Natural killer cell (primary cell): Measurements from ENCODE around the gene ZBTB46. TPM values are rescaled to one million over a fixed set of nuclear protein-coding genes. Genes with fewer than 3 reads are reported as not detected.

ENCODE experiments used
- ATAC-seq, 3 donors: fragments of 150-1000 bp in 2 of 3; fragments of 200-7000 bp in 1 of 3; cut with Tn5 transposase; 1 replicate in 1 of 3; 2 replicates in 2 of 3; pipeline ENCODE4 v1.10.0; 2021; ENCODE audit warnings: mild to moderate bottlenecking in 2 of 3, moderate library complexity in 2 of 3
- DNase-seq, 2 donors: peaks; one replicate each; pipeline versions ENCODE4 v3.0.0 to v3.0.0-alpha.2; 2013 to 2021; ENCODE audit warnings: mixed read lengths in 1 of 2
- H3K27ac ChIP-seq: one replicate; pipeline ENCODE4 v1.5.1; 2013; ENCODE audit warnings: mild to moderate bottlenecking, low read length
- H3K27me3 ChIP-seq: one replicate; pipeline ENCODE4 v1.6.1; 2013; ENCODE audit warnings: low read length; ENCODE audit not compliant: control insufficient read depth, insufficient read depth
- H3K36me3 ChIP-seq: one replicate; pipeline ENCODE4 v1.6.1; 2013; ENCODE audit warnings: low read length; ENCODE audit not compliant: control insufficient read depth, insufficient read depth
- H3K4me1 ChIP-seq: one replicate; pipeline ENCODE4 v1.6.1; 2013; ENCODE audit warnings: low read length; ENCODE audit not compliant: control insufficient read depth, insufficient read depth
- H3K4me3 ChIP-seq: one replicate; pipeline ENCODE4 v1.5.1; 2013; ENCODE audit warnings: low read length
- H3K9me3 ChIP-seq: one replicate; pipeline ENCODE4 v1.6.1; 2013; ENCODE audit warnings: low read length; ENCODE audit not compliant: control insufficient read depth, insufficient read depth
- H3K27ac Mint-ChIP-seq, 2 donors: one replicate each; pipeline ENCODE4 v1.8.0; 2022; ENCODE audit warnings: mild to moderate bottlenecking in 2 of 2, mixed read lengths in 2 of 2, moderate library complexity in 1 of 2
- H3K27me3 Mint-ChIP-seq, 2 donors: one replicate each; pipeline ENCODE4 v1.8.0; 2022; ENCODE audit warnings: low read depth in 2 of 2, mixed read lengths in 2 of 2
- H3K36me3 Mint-ChIP-seq: one replicate; pipeline ENCODE4 v1.8.0; 2022; ENCODE audit warnings: mixed read lengths
- H3K4me1 Mint-ChIP-seq, 2 donors: one replicate each; pipeline ENCODE4 v1.8.0; 2022; ENCODE audit warnings: mixed read lengths in 2 of 2
- H3K4me3 Mint-ChIP-seq: one replicate; pipeline ENCODE4 v1.8.0; 2022; ENCODE audit warnings: mild to moderate bottlenecking, moderate library complexity, mixed read lengths
- H3K9me3 Mint-ChIP-seq, 2 donors: one replicate each; pipeline ENCODE4 v1.8.0; 2022; ENCODE audit warnings: mixed read lengths in 2 of 2
- WGBS: methylation state at CpG from one replicate; pipeline ENCODE4 v1.1.7; 2013; ENCODE audit warnings: missing lambda C conversion rate; ENCODE audit not compliant: insufficient coverage; 5-methylcytosine and 5-hydroxymethylcytosine counted together
- intact Hi-C: fragments of 100-400 bp; cut with micrococcal nuclease; formaldehyde crosslinking; loops from one replicate; pipeline ENCODE4 v1.14.2; 2022
- total RNA-seq, 4 donors: library from RNA; stranded (reverse); fragments of 120-200 nt in 1 of 4; gene quantifications; one replicate each; pipeline versions ENCODE4 v1.2.3 to v1.2.4, GENCODE V29; 2013 to 2022
- TF ChIP-seq, protein P1 (sequence below): fragments of 200-600 bp; IDR thresholded peaks from one replicate; pipeline ENCODE4 v1.8.0; 2022; ENCODE audit warnings: antibody characterized with exemption

The ZBTB46 gene
- total RNA-seq, 3 donors from 2014 or later (not counting 1 experiment from before 2014, with no cell fraction given), result 1.1 TPM

DNA sequence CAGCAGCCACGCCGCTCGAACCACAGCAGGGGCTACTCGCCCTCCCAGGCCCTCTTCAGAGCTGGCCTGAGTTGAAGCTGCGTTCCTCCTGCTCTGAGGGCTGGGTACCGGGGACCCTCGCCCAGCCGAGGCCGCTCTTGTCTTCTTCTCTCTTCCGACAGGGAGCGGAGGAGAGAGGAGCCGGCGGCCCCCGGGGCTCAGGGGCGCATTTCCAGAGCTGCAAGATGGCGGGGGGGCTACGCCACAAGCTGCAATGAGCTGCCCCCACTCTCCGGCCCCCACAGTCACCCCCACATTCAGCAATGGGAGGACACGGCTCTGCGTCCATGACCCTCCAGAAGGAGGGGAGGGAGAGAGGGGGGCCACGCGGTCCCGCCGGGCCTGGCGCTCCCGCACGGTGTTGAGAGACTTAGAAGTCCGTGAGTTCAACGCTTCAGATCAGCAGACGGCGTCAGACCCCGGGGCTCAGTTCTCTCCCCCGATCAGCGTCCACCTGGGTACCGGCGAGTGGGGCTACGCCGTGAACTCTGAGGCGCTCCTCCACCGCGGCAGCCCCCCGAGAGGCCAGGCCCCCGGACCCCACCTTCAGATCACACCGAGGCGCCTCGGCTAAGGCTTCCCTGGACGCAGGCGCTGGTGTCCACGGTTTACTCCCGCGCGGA, 59.9 kb downstream of the ZBTB46 start:
- H3K4me3 ChIP-seq, result no peak overlapping the region
- Mint-ChIP-seq H3K9me3 (no peaks in the 10 kb centered on the region), H3K27me3 (no peaks in the 10 kb centered on the region), H3K4me3 (no peak overlapping the region), H3K27ac (no peak overlapping the region), H3K4me1 (no peaks in the 10 kb centered on the region), H3K36me3 (no peaks in the 10 kb centered on the region)
- intact Hi-C loops, result no loop called here
- no peaks in the 10 kb centered on the region for H3K4me1 ChIP-seq
- TF ChIP-seq, protein P1, sequence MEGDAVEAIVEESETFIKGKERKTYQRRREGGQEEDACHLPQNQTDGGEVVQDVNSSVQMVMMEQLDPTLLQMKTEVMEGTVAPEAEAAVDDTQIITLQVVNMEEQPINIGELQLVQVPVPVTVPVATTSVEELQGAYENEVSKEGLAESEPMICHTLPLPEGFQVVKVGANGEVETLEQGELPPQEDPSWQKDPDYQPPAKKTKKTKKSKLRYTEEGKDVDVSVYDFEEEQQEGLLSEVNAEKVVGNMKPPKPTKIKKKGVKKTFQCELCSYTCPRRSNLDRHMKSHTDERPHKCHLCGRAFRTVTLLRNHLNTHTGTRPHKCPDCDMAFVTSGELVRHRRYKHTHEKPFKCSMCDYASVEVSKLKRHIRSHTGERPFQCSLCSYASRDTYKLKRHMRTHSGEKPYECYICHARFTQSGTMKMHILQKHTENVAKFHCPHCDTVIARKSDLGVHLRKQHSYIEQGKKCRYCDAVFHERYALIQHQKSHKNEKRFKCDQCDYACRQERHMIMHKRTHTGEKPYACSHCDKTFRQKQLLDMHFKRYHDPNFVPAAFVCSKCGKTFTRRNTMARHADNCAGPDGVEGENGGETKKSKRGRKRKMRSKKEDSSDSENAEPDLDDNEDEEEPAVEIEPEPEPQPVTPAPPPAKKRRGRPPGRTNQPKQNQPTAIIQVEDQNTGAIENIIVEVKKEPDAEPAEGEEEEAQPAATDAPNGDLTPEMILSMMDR, result no peak
- ATAC-seq (no peak), DNase-seq (no peak)
- no peaks in the 10 kb centered on the region for H3K27me3 ChIP-seq
- no peaks in the 10 kb centered on the region for H3K36me3 ChIP-seq
- H3K9me3 ChIP-seq, result no peaks in the 10 kb centered on the region
- no peak overlapping the region for H3K27ac ChIP-seq
- WGBS, result 94% methylated on average over 50 of the region's 52 CpGs

DNA sequence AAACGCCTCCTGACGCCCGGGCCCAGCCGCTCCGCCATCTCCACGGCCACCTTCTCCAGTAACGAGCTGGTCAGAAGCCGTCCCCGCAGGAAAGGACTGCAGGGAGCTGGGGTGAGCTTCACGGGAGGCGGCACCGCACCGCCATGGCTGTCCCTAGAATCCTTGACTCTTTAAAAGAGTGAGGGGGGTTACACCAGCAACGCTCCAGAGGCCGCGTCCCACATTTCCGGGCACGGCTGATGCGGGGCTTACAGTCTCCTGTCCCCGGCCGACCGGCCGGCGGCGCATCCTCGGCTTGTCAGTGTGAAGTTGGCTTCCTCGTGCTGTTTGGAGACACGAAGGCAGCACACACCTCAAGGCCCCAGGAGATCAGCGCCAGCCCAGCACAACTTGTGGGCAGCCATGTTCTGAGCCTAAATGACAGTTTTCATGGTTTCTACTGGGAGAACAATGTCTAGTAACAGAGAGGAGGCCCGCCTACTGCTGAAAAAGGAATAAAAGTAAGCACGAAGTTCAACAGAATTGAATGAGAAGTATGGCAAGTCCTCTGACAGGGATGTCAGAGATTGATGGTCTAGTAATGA, 61.1 kb downstream of the ZBTB46 start:
- Histone ChIP-seq H3K9me3 (no peaks in the 10 kb centered on the region), H3K36me3 (no peaks in the 10 kb centered on the region), H3K4me3 (no peak overlapping the region), H3K4me1 (no peaks in the 10 kb centered on the region), H3K27me3 (no peaks in the 10 kb centered on the region), H3K27ac (no peak overlapping the region)
- Mint-ChIP-seq H3K27ac (no peak overlapping the region), H3K9me3 (no peaks in the 10 kb centered on the region), H3K4me1 (no peaks in the 10 kb centered on the region), H3K27me3 (no peaks in the 10 kb centered on the region), H3K36me3 (no peaks in the 10 kb centered on the region), H3K4me3 (no peak overlapping the region)
- 94% methylated on average over 31 of the region's 31 CpGs for WGBS
- DNase-seq (no peak), ATAC-seq (no peak)
- TF ChIP-seq, protein P1, result no peak
- intact Hi-C loops, result no loop called here

DNA sequence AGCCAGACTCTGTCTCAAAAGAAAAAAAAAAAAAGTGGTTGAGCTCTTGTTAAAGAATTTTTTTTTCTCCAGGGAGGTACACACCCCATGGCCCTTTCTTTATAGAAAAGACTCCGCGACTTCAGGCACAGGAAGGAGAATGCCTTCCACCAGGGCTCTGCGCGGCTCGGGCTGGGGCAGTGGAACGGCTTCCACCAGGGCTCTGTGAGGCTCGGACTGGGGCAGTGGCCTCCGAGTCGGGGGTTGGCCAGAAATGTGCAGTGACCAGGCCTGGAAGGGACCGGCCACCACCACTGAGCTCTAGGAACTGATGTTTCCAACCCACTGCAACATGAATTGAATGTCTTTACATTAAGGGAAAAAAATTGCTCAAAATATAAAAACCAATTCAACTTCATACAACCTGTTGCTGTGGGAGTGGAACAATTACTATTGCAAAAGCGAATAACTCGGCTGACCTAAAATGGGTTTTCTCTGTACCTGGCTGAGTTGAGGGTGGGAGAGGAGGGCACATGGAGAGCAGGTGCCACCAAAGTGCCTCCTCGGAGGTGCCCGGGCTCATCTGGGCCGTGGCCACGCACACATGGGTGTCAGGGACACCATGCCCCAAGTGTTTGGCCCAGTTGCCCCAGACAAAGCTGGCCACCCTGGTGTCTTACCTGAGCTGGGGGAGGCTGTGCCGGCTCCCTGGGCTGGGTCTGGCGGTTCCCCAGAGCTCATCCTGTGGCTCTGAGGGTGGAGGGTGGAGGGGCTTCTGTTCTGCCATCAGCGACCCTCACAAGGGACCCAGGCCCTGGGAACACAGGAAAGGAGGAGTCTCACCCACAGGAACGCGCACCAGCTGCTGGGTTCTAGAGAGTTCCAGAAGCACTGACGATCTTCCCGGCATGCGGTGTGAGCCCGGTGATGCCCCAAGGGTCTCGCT, 62.2 kb downstream of the ZBTB46 start:
- ATAC-seq (no peak), DNase-seq (no peak)
- no peaks in the 10 kb centered on the region for H3K9me3 Mint-ChIP-seq

More for the DNA sequence above, 62.2 kb downstream of the ZBTB46 start:
- no peak overlapping the region for H3K4me3 Mint-ChIP-seq
- H3K36me3 Mint-ChIP-seq, result no peaks in the 10 kb centered on the region
- WGBS, result 91% methylated on average over 26 of the region's 26 CpGs
- Histone ChIP-seq H3K9me3 (no peaks in the 10 kb centered on the region), H3K4me3 (no peak overlapping the region), H3K36me3 (no peaks in the 10 kb centered on the region), H3K27me3 (no peaks in the 10 kb centered on the region), H3K27ac (no peak overlapping the region), H3K4me1 (no peaks in the 10 kb centered on the region)
- TF ChIP-seq, protein P1, result no peak
- no peaks in the 10 kb centered on the region for H3K4me1 Mint-ChIP-seq
- intact Hi-C loops, result no loop called here
- no peak overlapping the region for H3K27ac Mint-ChIP-seq
- no peaks in the 10 kb centered on the region for H3K27me3 Mint-ChIP-seq
